GM12878 (cell line): Measurements from ENCODE around the gene ADAMTS16. TPM values are rescaled to one million over a fixed set of nuclear protein-coding genes. Genes with fewer than 3 reads are reported as not detected.

Experiments
- ATAC-seq: fragments of 200-7000 bp; cut with Tn5 transposase; 3 replicates; pipeline ENCODE4 v1.9.1; 2020; ENCODE audit warnings: mild to moderate bottlenecking, moderate library complexity
- BruUV-seq: library from RNA; stranded (reverse); fragments of 400-500 nt; replicated peaks from 2 replicates; lab custom pipeline; 2021; lab: Mats Ljungman, UMichigan
- CTCF ChIA-PET: fragments of 300-600 bp; sonication (Branson Sonifier 250); formaldehyde crosslinking; extraction: SDS; loops from one replicate; lab custom pipeline; 2021; ENCODE audit warnings: inconsistent platforms; lab: Yijun Ruan, JAX
- POLR2A ChIA-PET: fragments of 350-600 bp; formaldehyde crosslinking; extraction: SDS; loops from one replicate; lab custom pipeline; 2021; ENCODE audit warnings: inconsistent platforms; lab: Charles Lee
- RAD21 ChIA-PET: fragments of 300-600 bp; sonication (Branson Sonifier 250); formaldehyde crosslinking; loops from one replicate; lab custom pipeline; 2023; ENCODE audit warnings: antibody characterized with exemption; ENCODE audit not compliant: unreplicated experiment; lab: Charles Lee
- SMC1A ChIA-PET: fragments of 300-600 bp; sonication (Branson Sonifier 250); formaldehyde crosslinking; loops from one replicate; lab custom pipeline; 2023; ENCODE audit not compliant: unreplicated experiment, uncharacterized antibody; lab: Charles Lee
- DNase-seq: peaks from one replicate; pipeline ENCODE4 v3.0.0-alpha.2; 2011; ENCODE audit warnings: low read depth, low spot score
- FAIRE-seq: peaks from 3 replicates; lab custom pipeline; 2011; peaks lifted over from hg19 to GRCh38; lab: Jason Lieb, UNC
- H2AFZ ChIP-seq: 2 replicates; pipeline ENCODE4 v1.6.0; 2011; ENCODE audit warnings: low read depth, low read length, control low read depth; ENCODE audit not compliant: control insufficient read depth
- H3K27ac ChIP-seq: 2 replicates; pipeline ENCODE4 v1.5.1; 2011; ENCODE audit warnings: control low read depth; ENCODE audit not compliant: control insufficient read depth, insufficient read depth
- H3K27me3 ChIP-seq, 2 experiments: replicated peaks in 1 of 2; 2 replicates each; pipeline versions ENCODE4 v1.6.0 to v1.6.1; 2011; ENCODE audit warnings: low read length in 1 of 2; ENCODE audit not compliant: control insufficient read depth in 2 of 2, insufficient read depth in 2 of 2
- H3K36me3 ChIP-seq, 2 experiments: 2 replicates each; pipeline ENCODE4 v1.5.1; 2011; ENCODE audit warnings: low read length in 1 of 2; ENCODE audit not compliant: control insufficient read depth in 2 of 2, insufficient read depth in 2 of 2
- H3K4me1 ChIP-seq: 2 replicates; pipeline ENCODE4 v1.6.1; 2011; ENCODE audit warnings: mild to moderate bottlenecking, low read length, moderate library complexity, mixed read lengths; ENCODE audit not compliant: control insufficient read depth, insufficient read depth
- H3K4me2 ChIP-seq: 2 replicates; pipeline ENCODE4 v1.6.0; 2011; ENCODE audit warnings: control low read depth; ENCODE audit not compliant: control insufficient read depth, insufficient read depth
- H3K4me3 ChIP-seq: fragments of 200-600 bp; sonication (generic); 2 replicates; pipeline ENCODE4 v1.5.1; 2016
- H3K79me2 ChIP-seq: 2 replicates; pipeline ENCODE4 v1.6.0; 2011; ENCODE audit warnings: low read length; ENCODE audit not compliant: control insufficient read depth, insufficient read depth
- H3K9ac ChIP-seq: 2 replicates; pipeline ENCODE4 v1.8.0; 2011; ENCODE audit warnings: low read length, control low read depth, mixed read lengths; ENCODE audit not compliant: control insufficient read depth, insufficient read depth
- H3K9me3 ChIP-seq: replicated peaks from 3 replicates; pipeline ENCODE4 v1.5.1; 2011; ENCODE audit warnings: mild to moderate bottlenecking, low read length; ENCODE audit not compliant: control insufficient read depth, insufficient read depth
- H4K20me1 ChIP-seq: 2 replicates; pipeline ENCODE4 v1.6.0; 2011; ENCODE audit not compliant: control insufficient read depth, insufficient read depth
- BCLAF1 ChIP-seq: fragments of 450-650 bp; IDR thresholded peaks from 2 replicates; pipeline ENCODE4 v1.6.1; 2017; ENCODE audit warnings: antibody characterized with exemption, mild to moderate bottlenecking, moderate library complexity
- DPF2 ChIP-seq: fragments of 450-650 bp; IDR thresholded peaks from 2 replicates; pipeline ENCODE4 v1.6.1; 2017; ENCODE audit warnings: mild to moderate bottlenecking
- HDAC2 ChIP-seq: fragments of 200-600 bp; sonication (generic); IDR thresholded peaks from 2 replicates; pipeline ENCODE4 v1.6.1; 2017
- NR2C2 ChIP-seq: IDR thresholded peaks from 2 replicates; pipeline ENCODE4 v1.6.1; 2011; ENCODE audit warnings: borderline replicate concordance, low read depth; ENCODE audit not compliant: control insufficient read depth, insufficient read length
- NRF1 ChIP-seq: conservative IDR thresholded peaks from 2 replicates; pipeline ENCODE4 v1.6.1; 2011; ENCODE audit warnings: mild to moderate bottlenecking, low read depth, low read length, improper control_type of control experiment
- TBL1XR1 ChIP-seq: IDR thresholded peaks from 2 replicates; pipeline ENCODE4 v1.6.1; 2012; ENCODE audit warnings: low read depth, low read length, improper control_type of control experiment
- ZBTB11 ChIP-seq: fragments of 450-650 bp; formaldehyde crosslinking; IDR thresholded peaks from 2 replicates; pipeline ENCODE4 v1.5.0; 2022; ENCODE audit warnings: mild to moderate bottlenecking, missing genetic modification characterization
- ZBTB33 ChIP-seq: fragments of 450-650 bp; IDR thresholded peaks from 2 replicates; pipeline ENCODE4 v1.6.1; 2017; ENCODE audit warnings: mild to moderate bottlenecking
- WGBS: methylation state at CpG from one replicate; pipeline ENCODE4 v1.1.6; 2016; ENCODE audit warnings: low lambda C conversion rate; ENCODE audit not compliant: insufficient replicate concordance, insufficient coverage; ENCODE audit errors: missing lambda C conversion rate; 5-methylcytosine and 5-hydroxymethylcytosine counted together
- in situ Hi-C: fragments of 300-500 bp; cut with MboI; formaldehyde crosslinking; loops from 9 replicates; pipeline ENCODE4 v1.14.3; 2018; ENCODE audit warnings: mixed read lengths
- intact Hi-C: fragments of 100-400 bp; cut with micrococcal nuclease; formaldehyde crosslinking; loops from one replicate; pipeline ENCODE4 v1.14.2; 2022; ENCODE audit not compliant: unreplicated experiment
- polyA plus RNA-seq, 11 experiments: library from polyadenylated mRNA; depleted of rRNA in 4 of 11; unstranded in 6 of 11; stranded (reverse) in 5 of 11; fragments of >200 nt; fragmentation: Nextera tagmentation in 4 of 11; fragmentation: Illumina TruSeq in 1 of 11; extraction: Ambion mirVana in 4 of 11; extraction: Trizol in 1 of 11; gene quantifications; 1 replicate in 1 of 11; 2 replicates in 10 of 11; pipeline versions ENCODE4 v1.2.1 to v1.2.3, GENCODE V29; 2011 to 2016; ENCODE audit warnings: inconsistent platforms in 2 of 11, missing spikeins in 2 of 11, low read depth in 1 of 11
- total RNA-seq, 4 experiments: library from RNA; depleted of rRNA in 3 of 4; stranded (reverse); fragments of >200 nt in 3 of 4; fragmentation: Illumina TruSeq in 1 of 4; extraction: Trizol in 1 of 4; gene quantifications; 2 replicates each; pipeline versions ENCODE4 v1.2.1 to v1.2.3, GENCODE V29; 2013 to 2021
- TF ChIP-seq, protein P1 (sequence below): fragments of 450-650 bp; IDR thresholded peaks from 2 replicates; pipeline ENCODE4 v1.6.1; 2018; ENCODE audit warnings: borderline replicate concordance, mild to moderate bottlenecking; ENCODE audit not compliant: partially characterized antibody

Gene ADAMTS16
- total and polyA plus RNA-seq, 10 of the 15 experiments (the other 5 are each of a cell fraction or from before 2014, with no cell fraction given), result 0.04 TPM; not detected in 9

- Histone ChIP-seq H3K79me2 (no peaks in the 10 kb centered on the region), H3K4me1 (no peaks in the 10 kb centered on the region), H3K9ac (no peak overlapping the region), H3K27ac (no peak overlapping the region), H4K20me1 (no peaks in the 10 kb centered on the region), H3K9me3 (no peaks in the 10 kb centered on the region), H3K4me2 (no peak overlapping the region), H3K27me3 (no peaks in the 10 kb centered on the region), H3K36me3 (no peaks in the 10 kb centered on the region), H2AFZ (no peak overlapping the region), H3K4me3 (no peak overlapping the region)
- DNase-seq (no peak), FAIRE-seq (no peak), ATAC-seq (no peak)
- ChIA-PET CTCF (no interaction called here), POLR2A (no interaction called here), RAD21 (interaction anchor here (1.2 kb wide), 1 partner anchor 10 kb away, joined by 3 read pairs; no protein-coding TSS in a partner anchor), SMC1A (no interaction called here)
- intact Hi-C loops (no loop called here), in situ Hi-C loops (no loop called here)
- BruUV-seq, result no TSS peak
- WGBS, result 5% methylated on average over 1 of the region's 1 CpG
- TF ChIP-seq NR2C2, result no peak
- TF ChIP-seq BCLAF1, result no peak
- no peak for TF ChIP-seq HDAC2
- no peak for TF ChIP-seq ZBTB33
- TF ChIP-seq TBL1XR1, result no peak
- TF ChIP-seq, protein P1, sequence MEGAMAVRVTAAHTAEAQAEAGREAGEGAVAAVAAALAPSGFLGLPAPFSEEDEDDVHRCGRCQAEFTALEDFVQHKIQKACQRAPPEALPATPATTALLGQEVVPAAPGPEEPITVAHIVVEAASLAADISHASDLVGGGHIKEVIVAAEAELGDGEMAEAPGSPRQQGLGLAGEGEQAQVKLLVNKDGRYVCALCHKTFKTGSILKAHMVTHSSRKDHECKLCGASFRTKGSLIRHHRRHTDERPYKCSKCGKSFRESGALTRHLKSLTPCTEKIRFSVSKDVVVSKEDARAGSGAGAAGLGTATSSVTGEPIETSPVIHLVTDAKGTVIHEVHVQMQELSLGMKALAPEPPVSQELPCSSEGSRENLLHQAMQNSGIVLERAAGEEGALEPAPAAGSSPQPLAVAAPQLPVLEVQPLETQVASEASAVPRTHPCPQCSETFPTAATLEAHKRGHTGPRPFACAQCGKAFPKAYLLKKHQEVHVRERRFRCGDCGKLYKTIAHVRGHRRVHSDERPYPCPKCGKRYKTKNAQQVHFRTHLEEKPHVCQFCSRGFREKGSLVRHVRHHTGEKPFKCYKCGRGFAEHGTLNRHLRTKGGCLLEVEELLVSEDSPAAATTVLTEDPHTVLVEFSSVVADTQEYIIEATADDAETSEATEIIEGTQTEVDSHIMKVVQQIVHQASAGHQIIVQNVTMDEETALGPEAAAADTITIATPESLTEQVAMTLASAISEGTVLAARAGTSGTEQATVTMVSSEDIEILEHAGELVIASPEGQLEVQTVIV, result no peak
- TF ChIP-seq DPF2, result no peak
- TF ChIP-seq ZBTB11, result no peak
- no peak for TF ChIP-seq NRF1
Measured at GRCh38 chr5:5367739-5368138, 227.6 kb downstream of the ADAMTS16 start.
